Activated B cell treated with CpG ODN at 0.5 μM for 24 hours (primary cell): Measurements from ENCODE around the gene TEKT5. TPM values are rescaled to one million over a fixed set of nuclear protein-coding genes. Genes with fewer than 3 reads are reported as not detected.

Experiments used
- ATAC-seq: fragments of 200-7000 bp; cut with Tn5 transposase; one replicate; pipeline ENCODE4 v1.10.0; 2021; ENCODE audit warnings: low read depth, mild to moderate bottlenecking, moderate library complexity
- CTCF ChIA-PET: fragments of 350-600 bp; sonication (Branson Sonifier 250); formaldehyde crosslinking; loops from one replicate; lab custom pipeline; 2021; ENCODE audit warnings: antibody characterized with exemption; lab: Charles Lee
- POLR2A ChIA-PET: fragments of 350-600 bp; sonication (Branson Sonifier 250); formaldehyde crosslinking; loops from one replicate; lab custom pipeline; 2021; ENCODE audit warnings: antibody characterized with exemption; lab: Charles Lee
- DNase-seq: peaks from one replicate; pipeline ENCODE4 v3.0.0; 2022
- H3K27ac Mint-ChIP-seq: one replicate; pipeline ENCODE4 v1.8.0; 2020; ENCODE audit warnings: mixed read lengths
- H3K27me3 Mint-ChIP-seq: one replicate; pipeline ENCODE4 v1.8.0; 2021; ENCODE audit warnings: mixed read lengths
- H3K36me3 Mint-ChIP-seq: one replicate; pipeline ENCODE4 v1.8.0; 2021; ENCODE audit warnings: low read depth, mixed read lengths
- H3K4me1 Mint-ChIP-seq: one replicate; pipeline ENCODE4 v1.8.0; 2021; ENCODE audit warnings: mixed read lengths
- H3K4me3 Mint-ChIP-seq: one replicate; pipeline ENCODE4 v1.8.0; 2020; ENCODE audit warnings: mild to moderate bottlenecking, mixed read lengths
- H3K9me3 Mint-ChIP-seq: one replicate; pipeline ENCODE4 v1.8.0; 2020; ENCODE audit warnings: mixed read lengths
- intact Hi-C: fragments of 100-400 bp; cut with micrococcal nuclease; formaldehyde crosslinking; loops from one replicate; pipeline ENCODE4 v1.15.1; 2024
- total RNA-seq: library from RNA; stranded (reverse); gene quantifications from 2 replicates; pipeline ENCODE4 v1.2.3, GENCODE V29; 2022
- TF ChIP-seq, protein P1 (sequence below): fragments of 200-600 bp; IDR thresholded peaks from one replicate; pipeline ENCODE4 v1.8.0; 2022; ENCODE audit warnings: antibody characterized with exemption, mild to moderate bottlenecking

Gene TEKT5
- total RNA-seq, 1 donor from 2014 or later: not detected

DNA sequence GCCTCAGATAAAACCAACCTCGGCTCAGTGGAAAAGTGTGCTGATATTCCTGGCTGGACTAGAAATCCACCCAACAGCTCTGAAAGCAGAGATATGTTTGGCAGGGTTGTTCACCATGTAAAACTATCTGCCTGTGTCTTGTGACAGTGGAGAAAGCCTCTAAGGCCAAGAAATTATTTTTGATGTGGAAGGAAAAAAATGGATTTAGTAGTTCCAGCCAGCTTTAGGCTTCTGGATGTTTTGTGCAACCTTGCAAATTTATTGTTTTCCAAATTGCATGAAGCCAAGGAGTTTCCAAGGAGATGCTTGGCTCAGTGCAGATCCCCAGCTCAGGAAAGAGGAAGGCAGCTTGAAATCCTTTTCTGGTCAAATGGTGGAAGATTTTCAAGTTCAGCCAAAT is 31.6 kb downstream of the TEKT5 start:
- H3K9me3 Mint-ChIP-seq: no peaks in the 10 kb centered on the region
- no peak overlapping the region for H3K27ac Mint-ChIP-seq
- no peak for ATAC-seq
- H3K36me3 Mint-ChIP-seq: no peaks in the 10 kb centered on the region
- no peaks in the 10 kb centered on the region for H3K4me1 Mint-ChIP-seq
- CTCF ChIA-PET: no interaction called here
- DNase-seq: no peak
- POLR2A ChIA-PET: no interaction called here
- H3K4me3 Mint-ChIP-seq: no peak overlapping the region
- intact Hi-C loops: no loop called here
- H3K27me3 Mint-ChIP-seq: peaks cover 17% of the 10 kb centered on the region
- TF ChIP-seq, protein P1, sequence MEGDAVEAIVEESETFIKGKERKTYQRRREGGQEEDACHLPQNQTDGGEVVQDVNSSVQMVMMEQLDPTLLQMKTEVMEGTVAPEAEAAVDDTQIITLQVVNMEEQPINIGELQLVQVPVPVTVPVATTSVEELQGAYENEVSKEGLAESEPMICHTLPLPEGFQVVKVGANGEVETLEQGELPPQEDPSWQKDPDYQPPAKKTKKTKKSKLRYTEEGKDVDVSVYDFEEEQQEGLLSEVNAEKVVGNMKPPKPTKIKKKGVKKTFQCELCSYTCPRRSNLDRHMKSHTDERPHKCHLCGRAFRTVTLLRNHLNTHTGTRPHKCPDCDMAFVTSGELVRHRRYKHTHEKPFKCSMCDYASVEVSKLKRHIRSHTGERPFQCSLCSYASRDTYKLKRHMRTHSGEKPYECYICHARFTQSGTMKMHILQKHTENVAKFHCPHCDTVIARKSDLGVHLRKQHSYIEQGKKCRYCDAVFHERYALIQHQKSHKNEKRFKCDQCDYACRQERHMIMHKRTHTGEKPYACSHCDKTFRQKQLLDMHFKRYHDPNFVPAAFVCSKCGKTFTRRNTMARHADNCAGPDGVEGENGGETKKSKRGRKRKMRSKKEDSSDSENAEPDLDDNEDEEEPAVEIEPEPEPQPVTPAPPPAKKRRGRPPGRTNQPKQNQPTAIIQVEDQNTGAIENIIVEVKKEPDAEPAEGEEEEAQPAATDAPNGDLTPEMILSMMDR: no peak

DNA sequence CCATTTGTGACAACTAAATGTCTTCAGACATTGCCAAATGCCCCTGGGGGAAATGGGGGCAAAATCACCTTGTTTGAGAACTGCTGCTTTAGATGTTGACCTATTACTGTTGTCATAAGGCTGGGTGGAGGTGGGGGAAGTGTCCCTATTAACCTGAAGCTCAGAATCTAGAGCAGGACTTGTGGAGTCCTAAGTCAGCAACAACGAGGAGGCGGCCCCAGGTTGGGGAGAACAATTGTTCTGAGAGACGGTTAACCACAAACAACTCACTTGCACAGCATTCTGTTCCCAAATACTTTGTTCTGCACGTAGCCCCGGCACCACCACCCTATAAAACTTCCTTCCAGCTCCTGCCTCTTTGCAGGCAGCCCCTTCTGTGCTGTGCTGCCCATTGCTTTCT is 32.5 kb downstream of the TEKT5 start:
- Mint-ChIP-seq H3K4me3 (no peak overlapping the region), H3K27ac (no peak overlapping the region), H3K9me3 (no peaks in the 10 kb centered on the region), H3K36me3 (no peaks in the 10 kb centered on the region), H3K27me3 (peaks cover 17% of the 10 kb centered on the region), H3K4me1 (no peaks in the 10 kb centered on the region)
- ChIA-PET POLR2A (no interaction called here), CTCF (no interaction called here)
- TF ChIP-seq, protein P1: no peak
- intact Hi-C loops: no loop called here
- DNase-seq (no peak), ATAC-seq (no peak)

DNA sequence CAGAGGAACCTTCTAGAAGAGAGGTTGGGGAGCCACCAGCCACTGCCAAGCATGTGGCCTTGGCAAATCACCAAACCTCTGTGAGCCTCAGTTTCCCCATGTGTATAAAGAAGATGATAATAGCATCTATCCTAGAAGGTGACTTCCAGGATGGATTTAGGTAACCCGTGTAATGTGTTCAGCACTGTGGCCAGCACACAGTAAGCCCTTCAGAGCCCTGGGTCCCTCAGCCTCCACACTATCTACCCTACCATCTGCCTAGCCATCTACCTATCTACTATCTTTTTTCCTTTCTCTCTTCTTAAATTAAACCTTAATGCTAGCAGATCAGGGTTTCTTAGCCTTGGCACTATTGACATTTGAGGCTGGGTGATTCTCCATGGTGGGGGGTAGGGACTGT is 33.0 kb downstream of the TEKT5 start:
- ChIA-PET POLR2A (no interaction called here), CTCF (no interaction called here)
- H3K9me3 Mint-ChIP-seq: no peaks in the 10 kb centered on the region
- H3K27ac Mint-ChIP-seq: no peak overlapping the region
- H3K36me3 Mint-ChIP-seq: no peaks in the 10 kb centered on the region
- intact Hi-C loops: no loop called here
- DNase-seq (no peak), ATAC-seq (no peak)
- TF ChIP-seq, protein P1: no peak
- H3K4me1 Mint-ChIP-seq: no peaks in the 10 kb centered on the region
- no peak overlapping the region for H3K4me3 Mint-ChIP-seq
- peaks cover 17% of the 10 kb centered on the region for H3K27me3 Mint-ChIP-seq

DNA sequence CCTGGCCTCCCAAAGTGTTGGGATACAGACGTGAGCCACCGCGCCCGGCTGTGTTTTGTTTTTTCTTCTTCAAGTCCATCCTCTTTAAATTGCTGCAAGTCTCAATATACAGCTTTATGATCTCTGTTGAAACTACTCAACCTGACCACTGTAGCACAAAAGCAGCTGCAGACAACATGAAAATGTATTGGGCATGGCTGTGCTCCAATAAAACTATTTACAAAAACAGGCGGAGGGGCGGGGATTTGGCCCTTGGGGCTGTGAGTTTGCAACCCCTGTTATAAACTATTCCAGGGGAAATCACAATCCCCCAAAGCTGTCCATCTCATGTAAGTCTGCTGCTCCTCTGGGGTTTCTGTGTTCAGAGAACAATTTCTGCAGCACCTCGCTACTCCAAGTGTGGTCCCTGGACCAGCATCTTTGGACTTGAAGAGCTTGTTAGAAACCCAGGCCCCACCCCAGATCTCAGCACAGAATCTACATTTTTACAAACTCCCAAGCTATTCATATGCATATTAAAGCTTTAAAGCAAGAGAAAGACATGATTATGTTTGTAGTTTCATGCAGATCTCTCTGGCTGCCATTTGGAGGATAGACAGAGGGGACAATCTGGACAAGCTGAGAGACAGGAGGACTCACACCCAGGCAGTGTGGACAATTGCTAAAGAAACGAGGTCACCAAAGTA is 33.6 kb downstream of the TEKT5 start:
- POLR2A ChIA-PET: interaction anchor here (0.6 kb wide), 1 partner anchor 1533 kb away, joined by 3 read pairs; no protein-coding TSS in a partner anchor
- DNase-seq (no peak), ATAC-seq (no peak)
- H3K27ac Mint-ChIP-seq: no peak overlapping the region
- H3K4me3 Mint-ChIP-seq: no peak overlapping the region
- H3K27me3 Mint-ChIP-seq: peaks cover 17% of the 10 kb centered on the region
- TF ChIP-seq, protein P1: no peak
- intact Hi-C loops: no loop called here
- CTCF ChIA-PET: interaction anchor here (0.7 kb wide), 1 partner anchor 666 kb away, joined by 3 read pairs; no protein-coding TSS in a partner anchor
- no peaks in the 10 kb centered on the region for H3K4me1 Mint-ChIP-seq
- H3K36me3 Mint-ChIP-seq: no peaks in the 10 kb centered on the region
- H3K9me3 Mint-ChIP-seq: no peaks in the 10 kb centered on the region

DNA sequence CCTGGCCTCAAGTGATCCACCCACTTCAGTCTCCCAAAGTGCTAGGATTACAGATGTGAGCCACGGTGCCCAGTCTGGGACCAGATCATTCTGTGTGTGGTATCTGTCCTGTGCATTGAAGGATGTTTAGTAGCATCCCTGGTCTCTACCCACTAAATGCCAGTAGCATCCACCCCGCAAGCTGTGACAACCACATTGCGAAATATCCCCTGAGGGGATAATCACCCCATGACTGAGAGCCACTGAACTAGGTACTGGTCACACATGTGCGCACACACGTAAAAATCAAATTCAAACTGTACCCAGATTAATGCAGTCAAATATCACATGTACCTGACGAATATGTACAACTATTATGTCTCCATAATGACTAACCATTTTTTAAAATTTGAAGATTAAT is 35.8 kb downstream of the TEKT5 start:
- DNase-seq (no peak), ATAC-seq (no peak)
- ChIA-PET POLR2A (no interaction called here), CTCF (no interaction called here)
- intact Hi-C loops: no loop called here
- Mint-ChIP-seq H3K4me1 (no peaks in the 10 kb centered on the region), H3K27me3 (peaks cover 15% of the 10 kb centered on the region), H3K27ac (no peak overlapping the region), H3K4me3 (no peak overlapping the region), H3K9me3 (no peaks in the 10 kb centered on the region), H3K36me3 (no peaks in the 10 kb centered on the region)
- TF ChIP-seq, protein P1: no peak
